HCT116 (cell line): ENCODE data around the gene PTPN7. TPM values are rescaled to one million over a fixed set of nuclear protein-coding genes. Genes with fewer than 3 reads are reported as not detected.

Experiments used
- ATAC-seq: fragments of 200-7000 bp; cut with Tn5 transposase; 2 replicates; pipeline ENCODE4 v1.9.1; 2020; ENCODE audit warnings: mild to moderate bottlenecking, moderate library complexity
- BruUV-seq: library from RNA; stranded (reverse); fragments of 400-500 nt; replicated peaks from 2 replicates; lab custom pipeline; 2021; lab: Mats Ljungman, UMichigan
- CTCF ChIA-PET: fragments of 300-600 bp; sonication (Branson Sonifier 250); formaldehyde crosslinking; loops from one replicate; lab custom pipeline; 2021; ENCODE audit warnings: antibody characterized with exemption; lab: Charles Lee
- POLR2A ChIA-PET: fragments of 300-600, 350-600 bp; sonication (Branson Sonifier 250); formaldehyde crosslinking; loops from one replicate; lab custom pipeline; 2021; ENCODE audit warnings: antibody characterized with exemption; lab: Charles Lee
- RAD21 ChIA-PET, 2 experiments: fragments of 300-600 bp; sonication (Branson Sonifier 250); formaldehyde crosslinking; loops; one replicate each; lab custom pipeline; 2023; ENCODE audit warnings: low total read pairs in 2 of 2; ENCODE audit not compliant: uncharacterized antibody in 2 of 2, unreplicated experiment in 2 of 2, low non-redundant PET in 1 of 2; lab: Charles Lee
- DNase-seq: peaks from one replicate; pipeline ENCODE4 v3.0.0-alpha.2; 2010; ENCODE audit warnings: low read depth, low spot score
- H2AFZ ChIP-seq: fragments of 200-600 bp; shearing (Covaris generic), sonication (generic); 2 replicates; pipeline ENCODE4 v1.6.1; 2017; ENCODE audit warnings: low read depth, mixed run types, mixed read lengths, antibody characterized with exemption, low read length; ENCODE audit not compliant: poor library complexity, severe bottlenecking
- H3K27ac ChIP-seq: 2 replicates; pipeline ENCODE4 v1.5.1; 2012; ENCODE audit warnings: low read depth, low read length
- H3K27me3 ChIP-seq: fragments of 200-600 bp; sonication (generic); 2 replicates; pipeline ENCODE4 v1.6.1; 2016; ENCODE audit warnings: mixed run types, low read length, mixed read lengths; ENCODE audit not compliant: insufficient read depth
- H3K36me3 ChIP-seq, 2 experiments: fragments of 200-500 bp in 1 of 2; fragments of 200-600 bp in 1 of 2; sonication (Bioruptor generic) in 1 of 2; sonication (generic) in 1 of 2; 2 replicates each; pipeline versions ENCODE4 v1.5.1 to v1.6.1; 2014 to 2016; ENCODE audit warnings: low read length in 2 of 2, inconsistent platforms in 1 of 2, mixed read lengths in 1 of 2, mixed run types in 1 of 2; ENCODE audit not compliant: insufficient read depth in 2 of 2, control insufficient read depth in 1 of 2
- H3K4me1 ChIP-seq, 2 experiments: fragments of 200-600 bp in 1 of 2; sonication (generic) in 1 of 2; 2 replicates each; pipeline versions ENCODE4 v1.5.1 to v1.6.1; 2012 to 2017; ENCODE audit warnings: low read length in 2 of 2, inconsistent platforms in 1 of 2, mild to moderate bottlenecking in 1 of 2, mixed read lengths in 1 of 2, mixed run types in 1 of 2, moderate library complexity in 1 of 2; ENCODE audit not compliant: insufficient read depth in 2 of 2, control insufficient read depth in 1 of 2
- H3K4me2 ChIP-seq: fragments of 200-600 bp; sonication (generic); 2 replicates; pipeline ENCODE4 v1.6.1; 2017; ENCODE audit warnings: mixed run types, low read length, mixed read lengths
- H3K4me3 ChIP-seq, 2 experiments: fragments of 200-600 bp in 1 of 2; sonication (generic) in 1 of 2; replicated peaks in 1 of 2; 2 replicates each; pipeline ENCODE4 v1.5.1; 2011 to 2016; ENCODE audit warnings: low read length in 2 of 2, control low read depth in 1 of 2, low read depth in 1 of 2, mild to moderate bottlenecking in 1 of 2, mixed read lengths in 1 of 2, mixed run types in 1 of 2
- H3K79me2 ChIP-seq: fragments of 200-600 bp; sonication (generic); 2 replicates; pipeline ENCODE4 v1.6.1; 2017; ENCODE audit warnings: mild to moderate bottlenecking, mixed run types, low read length, moderate library complexity, mixed read lengths; ENCODE audit not compliant: insufficient read depth
- H3K9ac ChIP-seq: fragments of 200-600 bp; sonication (generic); 2 replicates; pipeline ENCODE4 v1.6.1; 2016; ENCODE audit warnings: low read length, mixed read lengths
- H3K9me2 ChIP-seq: fragments of 200-600 bp; sonication (generic), shearing (Covaris generic); 2 replicates; pipeline ENCODE4 v1.6.1; 2017; ENCODE audit warnings: mixed run types, mild to moderate bottlenecking, moderate library complexity; ENCODE audit not compliant: insufficient read depth
- H3K9me3 ChIP-seq, 2 experiments: fragments of 200-500 bp in 1 of 2; fragments of 200-600 bp in 1 of 2; sonication (Bioruptor generic) in 1 of 2; sonication (generic) in 1 of 2; 2 replicates each; pipeline ENCODE4 v1.6.1; 2014 to 2017; ENCODE audit warnings: low read length in 2 of 2, mixed read lengths in 2 of 2, inconsistent platforms in 1 of 2, low read depth in 1 of 2, mild to moderate bottlenecking in 1 of 2, mixed run types in 1 of 2, moderate library complexity in 1 of 2; ENCODE audit not compliant: control insufficient read depth in 1 of 2, insufficient read depth in 1 of 2
- H4K20me1 ChIP-seq: fragments of 200-600 bp; sonication (generic), shearing (Covaris generic); 2 replicates; pipeline ENCODE4 v1.6.1; 2017; ENCODE audit warnings: mixed run types, mild to moderate bottlenecking, moderate library complexity; ENCODE audit not compliant: insufficient read depth
- ATF3 ChIP-seq: IDR thresholded peaks from 2 replicates; pipeline ENCODE4 v1.6.1; 2012
- CBX3 ChIP-seq: IDR thresholded peaks from 2 replicates; pipeline ENCODE4 v1.6.1; 2012; ENCODE audit warnings: low read depth
- CTCF ChIP-seq, 3 experiments: fragments of 200-600 bp in 1 of 3; sonication (generic) in 1 of 3; IDR thresholded peaks in 2 of 3; conservative IDR thresholded peaks in 1 of 3; 2 replicates each; pipeline ENCODE4 v1.5.1; 2012 to 2017; ENCODE audit warnings: low read depth in 2 of 3, low read length in 2 of 3, antibody characterized with exemption in 1 of 3, borderline replicate concordance in 1 of 3, control low read depth in 1 of 3, mild to moderate bottlenecking in 1 of 3, mixed read lengths in 1 of 3, mixed run types in 1 of 3, moderate library complexity in 1 of 3; ENCODE audit not compliant: insufficient read depth in 1 of 3
- FOSL1 ChIP-seq: IDR thresholded peaks from 2 replicates; pipeline ENCODE4 v1.6.1; 2012; ENCODE audit warnings: low read depth
- MAX ChIP-seq: IDR thresholded peaks from 2 replicates; pipeline ENCODE4 v1.6.1; 2012
- POLR2AphosphoS5 ChIP-seq: IDR thresholded peaks from 2 replicates; pipeline ENCODE4 v1.6.1; 2011; ENCODE audit warnings: mild to moderate bottlenecking, low read depth, low read length, moderate library complexity
- REST ChIP-seq: IDR thresholded peaks from 2 replicates; pipeline ENCODE4 v1.6.1; 2012; ENCODE audit warnings: low read depth
- ZNF274 ChIP-seq: fragments of 200-500 bp; sonication (Bioruptor generic); IDR thresholded peaks from 2 replicates; pipeline ENCODE4 v1.6.1; 2014; ENCODE audit warnings: mild to moderate bottlenecking, low read depth, low read length, inconsistent platforms
- intact Hi-C: fragments of 100-400 bp; cut with micrococcal nuclease; formaldehyde crosslinking; loops from 2 replicates; pipeline ENCODE4 v1.10.0; 2022
- total RNA-seq: library from RNA; stranded (reverse); gene quantifications from one replicate; pipeline ENCODE4 v1.2.1, GENCODE V29; 2021; ENCODE audit not compliant: unreplicated experiment

Gene PTPN7
- total RNA-seq, 1 experiment from 2014 or later: 0.76 TPM

GRCh38 chr1:202133496-202133895 lies 26.9 kb downstream of the PTPN7 start:
- Histone ChIP-seq H3K79me2 (peaks cover 5% of the 10 kb centered on the region; the same call in 1 of the 2 replicates), H3K36me3 (peaks cover 7 to 18% of the 10 kb centered on the region in 2 experiments; a peak in 3 of 4 replicates), H3K9me2 (no peaks in the 10 kb centered on the region), H3K4me3 (no peak overlapping the region), H4K20me1 (no peaks in the 10 kb centered on the region), H3K9me3 (no peaks in the 10 kb centered on the region), H3K4me2 (no peak overlapping the region), H3K27me3 (no peaks in the 10 kb centered on the region), H3K27ac (no peak overlapping the region), H3K4me1 (peaks cover 0 to 4% of the 10 kb centered on the region in 2 experiments; a peak in 1 of 4 replicates), H2AFZ (no peak overlapping the region), H3K9ac (no peak overlapping the region)
- ChIA-PET CTCF (interaction anchor here (2.6 to 3.5 kb wide), 2 partner anchors 11 to 133 kb away, joined by 11 to 13 read pairs; partner anchors contain the start of gene GPR37L1), POLR2A (no interaction called here), RAD21 (no interaction called here)
- ATAC-seq (no peak), DNase-seq (no peak)
- intact Hi-C loops: no loop called here
- no TSS peak for BruUV-seq
- TF ChIP-seq CTCF (IDR thresholded peaks at IDR 0.05 in 2 of 3, conservative IDR thresholded peaks at IDR 0.05 in 1 of 3; ENCODE audit: borderline replicate concordance in 1 of 3, insufficient read depth in 1 of 3, low read depth in 2 of 3, low read length in 2 of 3) (no peak), REST (no peak), MAX (no peak), FOSL1 (no peak), POLR2AphosphoS5 (no peak), ZNF274 (no peak), CBX3 (no peak), ATF3 (no peak)
- TF ChIP-seq, all 23 proteins: peak for 0
